Endothelial cell of umbilical vein (primary cell): Measurements from ENCODE around the gene PI4KA. TPM values are rescaled to one million over a fixed set of nuclear protein-coding genes. Genes with fewer than 3 reads are reported as not detected.

Source experiments
- BruUV-seq: library from RNA; stranded (reverse); fragments of 400-500 nt; replicated peaks from 2 replicates; lab custom pipeline; 2021; lab: Mats Ljungman, UMichigan
- CTCF ChIA-PET: fragments of 300-600, 350-600 bp; sonication (Branson Sonifier 250); formaldehyde crosslinking; loops from one replicate; lab custom pipeline; 2021; ENCODE audit warnings: antibody characterized with exemption, inconsistent platforms; lab: Charles Lee
- POLR2A ChIA-PET: fragments of 300-600, 350-600 bp; sonication (Branson Sonifier 250); formaldehyde crosslinking; loops from one replicate; lab custom pipeline; 2021; ENCODE audit warnings: antibody characterized with exemption, inconsistent platforms; lab: Charles Lee
- DNase-seq: peaks from one replicate; pipeline ENCODE4 v3.0.0-alpha.2; 2011; ENCODE audit warnings: low read depth, low spot score
- FAIRE-seq: peaks from 2 replicates; lab custom pipeline; 2011; peaks lifted over from hg19 to GRCh38; lab: Jason Lieb, UNC
- H2AFZ ChIP-seq: 2 replicates; pipeline ENCODE4 v1.6.0; 2012; ENCODE audit warnings: low read depth, low read length, control low read depth, inconsistent platforms
- H3K27ac ChIP-seq: 2 replicates; pipeline ENCODE4 v1.5.1; 2011; ENCODE audit warnings: low read depth, mild to moderate bottlenecking, control low read depth, low read length, moderate library complexity; ENCODE audit not compliant: insufficient read depth
- H3K27me3 ChIP-seq, 2 experiments: 2 replicates each; pipeline versions ENCODE4 v1.6.0 to v1.6.1; 2011; ENCODE audit warnings: low read length in 2 of 2, mixed read lengths in 1 of 2; ENCODE audit not compliant: control insufficient read depth in 2 of 2, insufficient read depth in 2 of 2
- H3K36me3 ChIP-seq, 2 experiments: 2 replicates in 1 of 2; 3 replicates in 1 of 2; pipeline ENCODE4 v1.5.1; 2011; ENCODE audit warnings: low read length in 2 of 2, mild to moderate bottlenecking in 1 of 2, moderate library complexity in 1 of 2; ENCODE audit not compliant: control insufficient read depth in 2 of 2, insufficient read depth in 2 of 2; ENCODE audit errors: extremely low read depth in 1 of 2
- H3K4me1 ChIP-seq: 3 replicates; pipeline ENCODE4 v1.5.1; 2011; ENCODE audit warnings: mild to moderate bottlenecking, low read length; ENCODE audit not compliant: control insufficient read depth, insufficient read depth; ENCODE audit errors: extremely low read depth
- H3K4me2 ChIP-seq: 2 replicates; pipeline ENCODE4 v1.6.1; 2011; ENCODE audit warnings: low read length, control low read depth, mixed read lengths; ENCODE audit not compliant: insufficient read depth
- H3K4me3 ChIP-seq, 3 experiments: fragments of 200-600 bp in 1 of 3; sonication (generic), shearing (Covaris generic) in 1 of 3; replicated peaks in 1 of 3; 2 replicates each; pipeline ENCODE4 v1.5.1; 2011 to 2016; ENCODE audit warnings: control low read depth in 3 of 3, low read length in 3 of 3, mild to moderate bottlenecking in 2 of 3, inconsistent platforms in 1 of 3, low read depth in 1 of 3, moderate library complexity in 1 of 3; ENCODE audit not compliant: insufficient read depth in 1 of 3
- H3K79me2 ChIP-seq: 2 replicates; pipeline ENCODE4 v1.6.0; 2012; ENCODE audit warnings: low read length, inconsistent platforms; ENCODE audit not compliant: control insufficient read depth, insufficient read depth
- H3K9ac ChIP-seq: replicated peaks from 2 replicates; pipeline ENCODE3; 2011; ENCODE audit warnings: low read length, control low read depth; ENCODE audit not compliant: insufficient read depth; ENCODE audit errors: extremely low read depth
- H3K9me1 ChIP-seq: replicated peaks from 3 replicates; pipeline ENCODE4 v1.6.0; 2011; ENCODE audit warnings: mild to moderate bottlenecking, low read length; ENCODE audit not compliant: control insufficient read depth, insufficient read depth; ENCODE audit errors: extremely low read depth
- H3K9me3 ChIP-seq: replicated peaks from 2 replicates; pipeline ENCODE4 v1.5.1; 2012; ENCODE audit warnings: low read length, inconsistent platforms; ENCODE audit not compliant: control insufficient read depth, insufficient read depth
- H4K20me1 ChIP-seq: replicated peaks from 2 replicates; pipeline ENCODE3; 2011; ENCODE audit warnings: mild to moderate bottlenecking, low read length; ENCODE audit not compliant: control insufficient read depth, insufficient read depth; ENCODE audit errors: extremely low read depth
- EZH2 ChIP-seq: IDR thresholded peaks from 2 replicates; pipeline ENCODE4 v1.6.1; 2012; ENCODE audit warnings: borderline replicate concordance, low read depth, mild to moderate bottlenecking, moderate library complexity, low read length, inconsistent platforms; ENCODE audit not compliant: severe bottlenecking
- FOS ChIP-seq: IDR thresholded peaks from 2 replicates; pipeline ENCODE4 v1.6.1; 2011; ENCODE audit warnings: mild to moderate bottlenecking, low read length, moderate library complexity, borderline replicate concordance; ENCODE audit not compliant: insufficient read depth
- POLR2A ChIP-seq: IDR thresholded peaks from 2 replicates; pipeline ENCODE4 v1.6.1; 2012; ENCODE audit warnings: low read depth, mild to moderate bottlenecking, control low read depth, low read length
- dilution Hi-C: fragments of 300-500 bp; cut with MboI; formaldehyde crosslinking; loops from one replicate; pipeline ENCODE4 v1.15.0; 2019; ENCODE audit warnings: low sequenced_read_pairs; ENCODE audit not compliant: extremely low pct_ligation_motif_present
- intact Hi-C: fragments of 100-400 bp; cut with micrococcal nuclease; formaldehyde crosslinking; loops from one replicate; pipeline ENCODE4 v1.10.0; 2022
- polyA plus RNA-seq, 4 experiments: library from polyadenylated mRNA; depleted of rRNA in 3 of 4; stranded (reverse) in 3 of 4; unstranded in 1 of 4; fragments of >200 nt; gene quantifications; 2 replicates each; pipeline versions ENCODE4 v1.2.1 to v1.2.3, GENCODE V29; 2011 to 2012; ENCODE audit warnings: missing spikeins in 1 of 4
- total RNA-seq: library from RNA; stranded (reverse); gene quantifications from 2 replicates; pipeline ENCODE4 v1.2.3, GENCODE V29; 2021
- TF ChIP-seq, protein P1 (sequence below), 2 donors: IDR thresholded peaks; 1 replicate in 1 of 2; 2 replicates in 1 of 2; pipeline ENCODE4 v1.5.1; 2011; ENCODE audit warnings: low read length in 2 of 2, mild to moderate bottlenecking in 2 of 2, moderate library complexity in 2 of 2, control low read depth in 1 of 2, inconsistent platforms in 1 of 2, low read depth in 1 of 2; ENCODE audit not compliant: insufficient read depth in 1 of 2; ENCODE audit errors: extremely low read depth in 1 of 2

Gene PI4KA
- total and polyA plus RNA-seq, 2 donors (not counting 3 experiments of a cell fraction or from before 2014, with no cell fraction given) = 28.9 to 56.4 TPM

DNA sequence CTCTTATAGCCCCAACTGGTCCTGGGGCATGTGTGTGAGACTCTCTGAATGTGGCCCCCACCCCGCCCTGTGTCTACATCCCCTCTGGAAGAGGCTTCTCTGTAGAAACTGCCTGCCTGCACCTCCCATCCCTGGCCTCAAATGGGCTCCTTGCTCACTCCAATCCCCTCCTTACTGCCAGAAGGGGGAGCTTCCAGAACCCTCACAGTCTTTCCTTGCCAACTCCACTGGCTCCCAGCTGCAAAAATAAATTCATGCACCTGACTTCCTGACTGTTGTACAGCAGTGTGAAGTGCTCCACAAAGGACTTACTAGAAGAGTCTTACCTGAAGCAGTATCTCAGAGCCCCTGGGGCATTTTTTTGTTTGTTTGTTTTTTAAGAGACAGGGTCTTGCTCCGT lies 99.9 kb downstream of the PI4KA start:
- Histone ChIP-seq H4K20me1 (no peaks in the 10 kb centered on the region), H3K4me2 (no peak overlapping the region), H3K9me1 (no peaks in the 10 kb centered on the region), H3K27ac (no peak overlapping the region), H3K4me1 (no peaks in the 10 kb centered on the region), H3K36me3 (peaks cover 2% of the 10 kb centered on the region in 2 experiments), H3K27me3 (no peaks in the 10 kb centered on the region), H3K79me2 (no peaks in the 10 kb centered on the region), H3K4me3 (no peak overlapping the region), H2AFZ (no peak overlapping the region), H3K9me3 (no peaks in the 10 kb centered on the region), H3K9ac (no peak overlapping the region)
- POLR2A ChIA-PET = no interaction called here
- DNase-seq = peak; percentile 15
- intact Hi-C loops (no loop called here), dilution Hi-C loops (no loop called here)
- TF ChIP-seq, protein P1, sequence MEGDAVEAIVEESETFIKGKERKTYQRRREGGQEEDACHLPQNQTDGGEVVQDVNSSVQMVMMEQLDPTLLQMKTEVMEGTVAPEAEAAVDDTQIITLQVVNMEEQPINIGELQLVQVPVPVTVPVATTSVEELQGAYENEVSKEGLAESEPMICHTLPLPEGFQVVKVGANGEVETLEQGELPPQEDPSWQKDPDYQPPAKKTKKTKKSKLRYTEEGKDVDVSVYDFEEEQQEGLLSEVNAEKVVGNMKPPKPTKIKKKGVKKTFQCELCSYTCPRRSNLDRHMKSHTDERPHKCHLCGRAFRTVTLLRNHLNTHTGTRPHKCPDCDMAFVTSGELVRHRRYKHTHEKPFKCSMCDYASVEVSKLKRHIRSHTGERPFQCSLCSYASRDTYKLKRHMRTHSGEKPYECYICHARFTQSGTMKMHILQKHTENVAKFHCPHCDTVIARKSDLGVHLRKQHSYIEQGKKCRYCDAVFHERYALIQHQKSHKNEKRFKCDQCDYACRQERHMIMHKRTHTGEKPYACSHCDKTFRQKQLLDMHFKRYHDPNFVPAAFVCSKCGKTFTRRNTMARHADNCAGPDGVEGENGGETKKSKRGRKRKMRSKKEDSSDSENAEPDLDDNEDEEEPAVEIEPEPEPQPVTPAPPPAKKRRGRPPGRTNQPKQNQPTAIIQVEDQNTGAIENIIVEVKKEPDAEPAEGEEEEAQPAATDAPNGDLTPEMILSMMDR (IDR thresholded peaks at IDR 0.05; ENCODE audit: extremely low read depth in 1 of 2, insufficient read depth in 1 of 2, low read depth in 1 of 2, low read length in 2 of 2) = peak in 1 of 2 donors; percentile 14
- TF ChIP-seq EZH2 = no peak
- no TSS peak for BruUV-seq
- CTCF ChIA-PET = interaction anchor here (0.7 to 5.0 kb wide), 6 partner anchors 8 to 307 kb away, joined by 3 to 62 read pairs (median 6); no protein-coding TSS in a partner anchor
- no peak for FAIRE-seq

DNA sequence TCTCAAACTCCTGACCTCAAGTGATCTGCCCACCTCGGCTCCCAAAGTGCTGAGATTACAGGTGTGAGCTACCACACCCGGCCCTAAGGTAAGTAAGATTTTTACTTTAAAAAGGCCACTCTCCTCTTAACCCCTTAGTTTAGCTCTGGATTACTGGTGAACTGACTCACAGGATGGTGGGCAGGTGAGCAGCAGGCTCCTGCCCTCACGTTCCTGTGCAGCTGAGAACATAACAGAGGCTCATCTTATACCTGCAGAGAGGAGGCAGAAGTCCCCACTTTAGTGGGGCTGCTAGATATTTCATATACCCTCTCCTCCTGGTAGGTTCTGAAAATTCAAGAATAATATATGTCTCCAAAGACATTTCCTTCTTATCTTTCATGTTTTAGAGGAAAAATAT lies 101.8 kb downstream of the PI4KA start:
- intact Hi-C loops (no loop called here), dilution Hi-C loops (no loop called here)
- H3K9ac ChIP-seq = no peak overlapping the region
- H3K9me1 ChIP-seq = no peaks in the 10 kb centered on the region
- no TSS peak for BruUV-seq
- H3K27me3 ChIP-seq = no peaks in the 10 kb centered on the region
- H3K36me3 ChIP-seq = peaks cover 0 to 3% of the 10 kb centered on the region in 2 experiments
- no peak overlapping the region for H3K4me3 ChIP-seq
- TF ChIP-seq, protein P1 (IDR thresholded peaks at IDR 0.05; ENCODE audit: extremely low read depth in 1 of 2, insufficient read depth in 1 of 2, low read depth in 1 of 2, low read length in 2 of 2) = no peak
- TF ChIP-seq POLR2A = no peak
- TF ChIP-seq FOS = no peak
- no peak for TF ChIP-seq EZH2
- FAIRE-seq (no peak), DNase-seq (no peak)
- H2AFZ ChIP-seq = no peak overlapping the region
- H3K79me2 ChIP-seq = no peaks in the 10 kb centered on the region
- no peaks in the 10 kb centered on the region for H4K20me1 ChIP-seq
- no peaks in the 10 kb centered on the region for H3K9me3 ChIP-seq
- POLR2A ChIA-PET = no interaction called here
- H3K4me1 ChIP-seq = no peaks in the 10 kb centered on the region
- H3K27ac ChIP-seq = no peak overlapping the region
- CTCF ChIA-PET = interaction anchor here (0.6 to 5.0 kb wide), 5 partner anchors 10 to 338 kb away, joined by 3 to 62 read pairs (median 5); no protein-coding TSS in a partner anchor
- no peak overlapping the region for H3K4me2 ChIP-seq
